ENCODE results near the gene ARMC5. TPM values are rescaled to one million over a fixed set of nuclear protein-coding genes. Genes with fewer than 3 reads are reported as not detected.
A peak's percentile ranks its signal among the peaks of the same experiment; 100 is the strongest.

The ARMC5 gene
- total and polyA plus RNA-seq, 10 of the 15 experiments (the other 5 are each of a cell fraction or from before 2014, with no cell fraction given) = 0.06 to 13.2 (median 5.6) TPM

DNA sequence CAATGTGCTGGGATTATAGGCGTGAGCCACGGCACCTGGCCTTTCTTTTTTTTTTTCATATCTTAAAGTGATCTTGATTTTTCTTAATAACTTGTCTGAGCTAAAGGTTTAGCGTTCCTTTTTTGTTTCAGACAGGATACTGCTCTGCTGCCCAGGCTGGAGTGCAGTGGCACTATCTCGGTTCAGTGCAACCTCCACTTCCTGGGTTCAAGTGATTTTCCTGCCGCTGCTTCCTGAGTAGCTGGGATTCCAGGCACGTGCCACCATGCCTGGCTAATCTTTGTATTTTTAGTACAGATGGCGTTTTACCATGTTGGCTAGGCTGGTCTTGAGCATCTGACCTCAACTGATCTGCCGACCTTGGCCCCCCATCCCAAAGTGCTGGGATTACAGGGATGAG is 44.9 kb downstream of the ARMC5 start (continued):
- TF ChIP-seq ZNF384 (IDR thresholded peaks at IDR 0.05; ENCODE audit: borderline replicate concordance, low read depth, low read length) = no peak

DNA sequence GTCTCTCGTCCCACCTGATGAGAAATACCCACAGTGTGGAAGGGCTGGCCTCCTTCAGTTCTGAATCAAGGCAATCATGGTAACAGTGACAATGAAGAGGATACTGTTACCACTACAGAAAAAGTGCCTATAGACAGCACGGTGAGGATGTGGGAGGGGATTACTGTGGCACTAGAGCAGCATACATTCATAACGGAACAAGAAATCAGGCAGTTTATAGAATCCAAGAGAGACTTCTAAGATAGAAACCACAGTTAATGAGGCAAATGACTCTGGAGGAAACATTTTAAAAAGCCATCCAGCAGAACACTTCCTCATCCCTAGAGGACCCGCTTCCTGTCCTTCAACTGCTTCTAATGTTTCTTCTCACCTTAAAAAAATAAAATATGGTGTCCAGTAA is 46.2 kb downstream of the ARMC5 start:
- Histone ChIP-seq H3K4me2 (ENCODE audit: control insufficient read depth, insufficient read depth) (peak overlapping the region; percentile 3), H3K27me3 (replicated peaks in 1 of 2; ENCODE audit: control insufficient read depth in 2 of 2, insufficient read depth in 2 of 2, low read length in 1 of 2) (no peaks in the 10 kb centered on the region), H3K36me3 (ENCODE audit: control insufficient read depth in 2 of 2, insufficient read depth in 2 of 2, low read length in 1 of 2) (no peaks in the 10 kb centered on the region; a peak in 1 of 4 replicates), H3K4me1 (ENCODE audit: control insufficient read depth, insufficient read depth, low read length) (peaks cover 14% of the 10 kb centered on the region), H3K27ac (ENCODE audit: control insufficient read depth, insufficient read depth) (peak overlapping the region; percentile 23), H3K9me3 (replicated peaks; ENCODE audit: control insufficient read depth, insufficient read depth, low read length) (no peaks in the 10 kb centered on the region), H2AFZ (ENCODE audit: control insufficient read depth, low read depth, low read length) (no peak overlapping the region), H3K9ac (ENCODE audit: control insufficient read depth, insufficient read depth, low read length) (no peak overlapping the region), H3K79me2 (ENCODE audit: control insufficient read depth, insufficient read depth, low read length) (peaks cover 26% of the 10 kb centered on the region), H3K4me3 (no peak overlapping the region; the same call in 1 of the 2 replicates), H4K20me1 (ENCODE audit: control insufficient read depth, insufficient read depth) (no peaks in the 10 kb centered on the region)
- in situ Hi-C loops (cut with MboI) (no loop called here), intact Hi-C loops (cut with micrococcal nuclease; ENCODE audit: unreplicated experiment) (loop anchor here (5.0 to 10.0 kb wide), 3 partner anchors 48 to 207 kb away; partner anchors contain the start of gene ARMC5)
- peak; percentile 61 for DNase-seq (ENCODE audit: low read depth, low spot score)
- POLR2A ChIA-PET = no interaction called here
- SMC1A ChIA-PET (ENCODE audit: uncharacterized antibody, unreplicated experiment) = no interaction called here
- no TSS peak for BruUV-seq (replicated peaks)
- RAD21 ChIA-PET (ENCODE audit: unreplicated experiment) = interaction anchor here (1.1 kb wide), 1 partner anchor 47 kb away, joined by 3 read pairs; the partner anchor contains the start of gene ARMC5
- CTCF ChIA-PET = interaction anchor here (3.1 kb wide), 1 partner anchor 45 kb away, joined by 25 read pairs; no protein-coding TSS in a partner anchor
- FAIRE-seq = peak; percentile 52
- 1% methylated on average over 4 of the region's 4 CpGs for WGBS (ENCODE audit: insufficient coverage, insufficient replicate concordance, low lambda C conversion rate, missing lambda C conversion rate)
- peak; percentile 70 for ATAC-seq
- TF ChIP-seq NFYA (IDR thresholded peaks at IDR 0.05; ENCODE audit: borderline replicate concordance, low read depth, low read length) (no peak), ASH2L (IDR thresholded peaks at IDR 0.05; ENCODE audit: borderline replicate concordance, low read depth) (no peak), MTA3 (IDR thresholded peaks at IDR 0.05; ENCODE audit: borderline replicate concordance, low read length) (peak; percentile 29; the same call in 1 of the 2 replicates), EED (IDR thresholded peaks at IDR 0.05; ENCODE audit: low read depth) (peak; percentile 76), TCF3 (IDR thresholded peaks at IDR 0.05; ENCODE audit: borderline replicate concordance, insufficient read depth, low read depth, low read length) (no peak), ATF7 (IDR thresholded peaks at IDR 0.05; ENCODE audit: low read depth) (0 out of 2 replicates have a peak, but pooled peaks have one; percentile 19), NFIC (IDR thresholded peaks at IDR 0.05; ENCODE audit: low read depth, low read length) (peak; percentile 70), NR2F1 (conservative IDR thresholded peaks at IDR 0.05) (no peak), CBX5 (IDR thresholded peaks at IDR 0.05; ENCODE audit: low read depth) (0 out of 2 replicates have a peak, but pooled peaks have one; percentile 75), MEF2A (IDR thresholded peaks at IDR 0.05; ENCODE audit: insufficient read depth, low read depth, low read length) (0 out of 2 replicates have a peak, but pooled peaks have one; percentile 28), TBL1XR1 (IDR thresholded peaks at IDR 0.05; ENCODE audit: low read depth, low read length) (no peak), IKZF1 (conservative IDR thresholded peaks at IDR 0.05) (peak; percentile 79), FOXM1 (IDR thresholded peaks at IDR 0.05; ENCODE audit: low read depth, low read length) (peak; percentile 45; the same call in 1 of the 2 replicates), ZNF217 (IDR thresholded peaks at IDR 0.05) (no peak), CEBPB (IDR thresholded peaks at IDR 0.05; ENCODE audit: borderline replicate concordance in 1 of 2, low read depth in 2 of 2, low read length in 2 of 2) (no peak), SIN3A (IDR thresholded peaks at IDR 0.05; ENCODE audit: low read depth, low read length) (no peak)
- TF ChIP-seq, protein P1, sequence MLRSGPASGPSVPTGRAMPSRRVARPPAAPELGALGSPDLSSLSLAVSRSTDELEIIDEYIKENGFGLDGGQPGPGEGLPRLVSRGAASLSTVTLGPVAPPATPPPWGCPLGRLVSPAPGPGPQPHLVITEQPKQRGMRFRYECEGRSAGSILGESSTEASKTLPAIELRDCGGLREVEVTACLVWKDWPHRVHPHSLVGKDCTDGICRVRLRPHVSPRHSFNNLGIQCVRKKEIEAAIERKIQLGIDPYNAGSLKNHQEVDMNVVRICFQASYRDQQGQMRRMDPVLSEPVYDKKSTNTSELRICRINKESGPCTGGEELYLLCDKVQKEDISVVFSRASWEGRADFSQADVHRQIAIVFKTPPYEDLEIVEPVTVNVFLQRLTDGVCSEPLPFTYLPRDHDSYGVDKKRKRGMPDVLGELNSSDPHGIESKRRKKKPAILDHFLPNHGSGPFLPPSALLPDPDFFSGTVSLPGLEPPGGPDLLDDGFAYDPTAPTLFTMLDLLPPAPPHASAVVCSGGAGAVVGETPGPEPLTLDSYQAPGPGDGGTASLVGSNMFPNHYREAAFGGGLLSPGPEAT (IDR thresholded peaks at IDR 0.05; ENCODE audit: low read depth) = 0 out of 2 replicates have a peak, but pooled peaks have one; percentile 45
- TF ChIP-seq, protein P2, sequence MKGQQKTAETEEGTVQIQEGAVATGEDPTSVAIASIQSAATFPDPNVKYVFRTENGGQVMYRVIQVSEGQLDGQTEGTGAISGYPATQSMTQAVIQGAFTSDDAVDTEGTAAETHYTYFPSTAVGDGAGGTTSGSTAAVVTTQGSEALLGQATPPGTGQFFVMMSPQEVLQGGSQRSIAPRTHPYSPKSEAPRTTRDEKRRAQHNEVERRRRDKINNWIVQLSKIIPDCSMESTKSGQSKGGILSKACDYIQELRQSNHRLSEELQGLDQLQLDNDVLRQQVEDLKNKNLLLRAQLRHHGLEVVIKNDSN (IDR thresholded peaks at IDR 0.05; ENCODE audit: borderline replicate concordance, extremely low read length, insufficient read depth, low read depth, low read length) = no peak
- TF ChIP-seq, protein P3, sequence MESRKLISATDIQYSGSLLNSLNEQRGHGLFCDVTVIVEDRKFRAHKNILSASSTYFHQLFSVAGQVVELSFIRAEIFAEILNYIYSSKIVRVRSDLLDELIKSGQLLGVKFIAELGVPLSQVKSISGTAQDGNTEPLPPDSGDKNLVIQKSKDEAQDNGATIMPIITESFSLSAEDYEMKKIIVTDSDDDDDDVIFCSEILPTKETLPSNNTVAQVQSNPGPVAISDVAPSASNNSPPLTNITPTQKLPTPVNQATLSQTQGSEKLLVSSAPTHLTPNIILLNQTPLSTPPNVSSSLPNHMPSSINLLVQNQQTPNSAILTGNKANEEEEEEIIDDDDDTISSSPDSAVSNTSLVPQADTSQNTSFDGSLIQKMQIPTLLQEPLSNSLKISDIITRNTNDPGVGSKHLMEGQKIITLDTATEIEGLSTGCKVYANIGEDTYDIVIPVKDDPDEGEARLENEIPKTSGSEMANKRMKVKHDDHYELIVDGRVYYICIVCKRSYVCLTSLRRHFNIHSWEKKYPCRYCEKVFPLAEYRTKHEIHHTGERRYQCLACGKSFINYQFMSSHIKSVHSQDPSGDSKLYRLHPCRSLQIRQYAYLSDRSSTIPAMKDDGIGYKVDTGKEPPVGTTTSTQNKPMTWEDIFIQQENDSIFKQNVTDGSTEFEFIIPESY (IDR thresholded peaks at IDR 0.05) = no peak

All from GM12878 (cell line).